IPS DF 6.9 (cell line): Measurements from ENCODE around the gene LACRT.
"Not testable (repeated sequence)": the region's sequence is repeated elsewhere in the genome, so short reads cannot be mapped to it uniquely, and the experiment has no call there.

Source experiments
- DNase-seq: peaks from one replicate; pipeline ENCODE4 v3.0.0-alpha.2; 2013; ENCODE audit warnings: low read depth, low spot score
- H3K27ac ChIP-seq: one replicate; pipeline ENCODE4 v1.5.1; 2013; ENCODE audit warnings: low read length, control low read depth
- H3K27me3 ChIP-seq: 2 replicates; pipeline ENCODE4 v1.6.1; 2013; ENCODE audit warnings: mild to moderate bottlenecking, low read length; ENCODE audit not compliant: control insufficient read depth, insufficient read depth
- H3K36me3 ChIP-seq: 2 replicates; pipeline ENCODE4 v1.6.1; 2013; ENCODE audit warnings: low read length; ENCODE audit not compliant: control insufficient read depth, insufficient read depth
- H3K4me1 ChIP-seq: 2 replicates; pipeline ENCODE4 v1.6.1; 2013; ENCODE audit warnings: low read length; ENCODE audit not compliant: control insufficient read depth, insufficient read depth
- H3K4me3 ChIP-seq: 2 replicates; pipeline ENCODE4 v1.5.1; 2013; ENCODE audit warnings: mild to moderate bottlenecking, low read length
- H3K9me3 ChIP-seq: 2 replicates; pipeline ENCODE4 v1.6.1; 2013; ENCODE audit warnings: low read length, inconsistent platforms; ENCODE audit not compliant: control insufficient read depth, insufficient read depth
- WGBS: extraction: QIAGEN DNeasy Blood & Tissue Kit; methylation state at CpG from one replicate; pipeline ENCODE4 v1.1.7; 2013; ENCODE audit warnings: mixed read lengths, missing lambda C conversion rate; ENCODE audit not compliant: insufficient read length, insufficient coverage; 5-methylcytosine and 5-hydroxymethylcytosine counted together

The LACRT gene

GRCh38 chr12:54634795-54635194 is at the start of gene LACRT:
Gene LACRT (minus strand): TSS chr12:54634895. CDS start chr12:54634841, 54 bp downstream.
- WGBS = no CpG with 5 or more reads among the region's 2 CpGs

GRCh38 chr12:54683398-54683797 is 48.7 kb upstream of the LACRT start:
- Histone ChIP-seq H3K36me3 (no peaks in the 10 kb centered on the region), H3K27ac (no peak overlapping the region), H3K27me3 (peaks cover 2% of the 10 kb centered on the region), H3K9me3 (no peaks in the 10 kb centered on the region), H3K4me3 (no peak overlapping the region), H3K4me1 (peaks cover 15% of the 10 kb centered on the region)
- peak; percentile 64 for DNase-seq
- WGBS = no CpG with 5 or more reads among the region's 2 CpGs

More at GRCh38 chr12:54634795-54635194, at the start of gene LACRT:
- H3K9me3 ChIP-seq = no peaks in the 10 kb centered on the region
- H3K36me3 ChIP-seq = no peaks in the 10 kb centered on the region
- no peak within 1 kb of the TSS for H3K4me3 ChIP-seq
- H3K27me3 ChIP-seq = no peaks in the 10 kb centered on the region; the same call in 1 of the 2 replicates
- no peak for DNase-seq
- no peaks in the 10 kb centered on the region for H3K4me1 ChIP-seq
- H3K27ac ChIP-seq = no peak within 1 kb of the TSS

GRCh38 chr12:54682674-54683073 is 48.0 kb upstream of the LACRT start:
- H3K4me3 ChIP-seq = no peak overlapping the region
- no peaks in the 10 kb centered on the region for H3K36me3 ChIP-seq
- no CpG with 5 or more reads among the region's 1 CpG for WGBS
- H3K9me3 ChIP-seq = no peaks in the 10 kb centered on the region
- H3K27ac ChIP-seq = no peak overlapping the region
- DNase-seq = no peak
- peaks cover 2% of the 10 kb centered on the region for H3K27me3 ChIP-seq
- H3K4me1 ChIP-seq = peaks cover 15% of the 10 kb centered on the region

- WGBS = no CpG with 5 or more reads among the region's 3 CpGs
- DNase-seq = peak; percentile 90
- no peaks in the 10 kb centered on the region for H3K36me3 ChIP-seq
- peaks cover 2% of the 10 kb centered on the region for H3K27me3 ChIP-seq
- H3K4me1 ChIP-seq = peaks cover 16% of the 10 kb centered on the region
- H3K9me3 ChIP-seq = no peaks in the 10 kb centered on the region
- H3K27ac ChIP-seq = no peak overlapping the region
- no peak overlapping the region for H3K4me3 ChIP-seq
Measured at GRCh38 chr12:54680374-54680773, 45.7 kb upstream of the LACRT start.

GRCh38 chr12:54678131-54678530 is 43.4 kb upstream of the LACRT start:
- H3K27me3 ChIP-seq = peaks cover 2% of the 10 kb centered on the region

GRCh38 chr12:54667945-54668344 is 33.2 kb upstream of the LACRT start:
- no peaks in the 10 kb centered on the region for H3K36me3 ChIP-seq
- no peak overlapping the region for H3K4me3 ChIP-seq
- DNase-seq = no peak
- no peaks in the 10 kb centered on the region for H3K4me1 ChIP-seq
- H3K27me3 ChIP-seq = no peaks in the 10 kb centered on the region
- WGBS = no CpG with 5 or more reads among the region's 5 CpGs
- H3K9me3 ChIP-seq = no peaks in the 10 kb centered on the region
- H3K27ac ChIP-seq = no peak overlapping the region

More at GRCh38 chr12:54678131-54678530, 43.4 kb upstream of the LACRT start:
- WGBS = no CpG with 5 or more reads among the region's 5 CpGs
- DNase-seq = no peak
- no peaks in the 10 kb centered on the region for H3K9me3 ChIP-seq
- H3K4me1 ChIP-seq = peaks cover 7% of the 10 kb centered on the region
- H3K27ac ChIP-seq = no peak overlapping the region
- H3K4me3 ChIP-seq = no peak overlapping the region
- no peaks in the 10 kb centered on the region for H3K36me3 ChIP-seq

- H3K4me1 ChIP-seq = no peaks in the 10 kb centered on the region
- H3K36me3 ChIP-seq = no peaks in the 10 kb centered on the region
- no peaks in the 10 kb centered on the region for H3K27me3 ChIP-seq
- no peak for DNase-seq
- no peaks in the 10 kb centered on the region for H3K9me3 ChIP-seq
- no peak overlapping the region for H3K27ac ChIP-seq
- WGBS = no CpG with 5 or more reads among the region's 3 CpGs
- H3K4me3 ChIP-seq = no peak overlapping the region
Measured at GRCh38 chr12:54666008-54666407, 31.3 kb upstream of the LACRT start.

- not testable (repeated sequence) for H3K36me3 ChIP-seq, H3K27me3 ChIP-seq, H3K27ac ChIP-seq, H3K4me1 ChIP-seq, H3K9me3 ChIP-seq, DNase-seq, H3K4me3 ChIP-seq
- no CpG with 5 or more reads among the region's 3 CpGs for WGBS
Measured at GRCh38 chr12:54665022-54665635, 30.4 kb upstream of the LACRT start.

GRCh38 chr12:54663603-54664002 is 28.9 kb upstream of the LACRT start:
- no peak for DNase-seq
- Histone ChIP-seq H3K9me3 (no peaks in the 10 kb centered on the region), H3K27me3 (no peaks in the 10 kb centered on the region), H3K4me3 (no peak overlapping the region), H3K27ac (no peak overlapping the region), H3K36me3 (no peaks in the 10 kb centered on the region), H3K4me1 (no peaks in the 10 kb centered on the region)
- no CpG with 5 or more reads among the region's 3 CpGs for WGBS

- WGBS = no CpG with 5 or more reads among the region's 3 CpGs
- no peak overlapping the region for H3K27ac ChIP-seq
- H3K9me3 ChIP-seq = no peaks in the 10 kb centered on the region
- H3K36me3 ChIP-seq = no peaks in the 10 kb centered on the region
- no peak overlapping the region for H3K4me3 ChIP-seq
- 0 out of 2 replicates have a peak, but pooled peaks cover 2% of the 10 kb centered on the region for H3K4me1 ChIP-seq
- H3K27me3 ChIP-seq = no peaks in the 10 kb centered on the region
- no peak for DNase-seq
Measured at GRCh38 chr12:54662026-54662425, 27.3 kb upstream of the LACRT start.

GRCh38 chr12:54661048-54661447 is 26.4 kb upstream of the LACRT start:
- 0 out of 2 replicates have a peak, but pooled peaks cover 2% of the 10 kb centered on the region for H3K4me1 ChIP-seq
- no peaks in the 10 kb centered on the region for H3K36me3 ChIP-seq
- no peak for DNase-seq
- H3K27me3 ChIP-seq = no peaks in the 10 kb centered on the region
- WGBS = no CpG with 5 or more reads among the region's 2 CpGs
- no peak overlapping the region for H3K4me3 ChIP-seq
- no peaks in the 10 kb centered on the region for H3K9me3 ChIP-seq
- H3K27ac ChIP-seq = no peak overlapping the region
